Adrenal gland (tissue), 5 donors: Measurements from ENCODE around the gene LBX1.

ENCODE experiments used
- CTCF ChIP-seq, 6 experiments: fragments of 450-650 bp in 4 of 6; fragments of 200-600 bp in 2 of 6; sonication (generic) in 1 of 6; IDR thresholded peaks; 1 replicate in 5 of 6; 2 replicates in 1 of 6; pipeline versions ENCODE4 v1.5.1 to v1.8.0; 2016 to 2021; ENCODE audit warnings: antibody characterized with exemption in 6 of 6, mild to moderate bottlenecking in 2 of 6, moderate library complexity in 1 of 6
- POLR2A ChIP-seq, 2 donors: fragments of 450-650 bp; IDR thresholded peaks; one replicate each; pipeline ENCODE4 v1.6.1; 2017; ENCODE audit warnings: antibody characterized with exemption in 2 of 2, mild to moderate bottlenecking in 2 of 2, moderate library complexity in 1 of 2
- donor health status: DM: no; HTN: no; CAD: no.

GRCh38 chr10:101189461-101190401, 39.5 kb downstream of the LBX1 start:
- TF ChIP-seq CTCF (IDR thresholded peaks at IDR 0.05) (no peak), POLR2A (IDR thresholded peaks at IDR 0.05) (no peak)
